HepG2 (cell line): ENCODE results near the gene MAMSTR. TPM values are rescaled to one million over a fixed set of nuclear protein-coding genes. Genes with fewer than 3 reads are reported as not detected.

Source experiments
- polyA plus RNA-seq, 8 experiments: library from polyadenylated mRNA; depleted of rRNA in 3 of 8; stranded (reverse) in 7 of 8; unstranded in 1 of 8; fragments of >200 nt; fragmentation: Illumina TruSeq in 4 of 8; extraction: Trizol in 4 of 8; gene quantifications; 2 replicates each; pipeline versions ENCODE4 v1.2.1 to v1.2.3, GENCODE V29; 2011 to 2016; ENCODE audit warnings: low read depth in 4 of 8, missing spikeins in 1 of 8, mixed read lengths in 1 of 8; ENCODE audit not compliant: insufficient read depth in 1 of 8
- total RNA-seq, 5 experiments: library from RNA; depleted of rRNA; stranded (reverse); fragments of >200 nt; fragmentation: Illumina TruSeq; extraction: Trizol; gene quantifications; 2 replicates each; pipeline ENCODE4 v1.2.3, GENCODE V29; 2016; ENCODE audit warnings: low read depth in 1 of 5
- TF ChIP-seq, protein P1 (sequence below), 2 experiments: fragments of 450-650 bp in 1 of 2; sonication (generic) in 1 of 2; formaldehyde crosslinking in 1 of 2; IDR thresholded peaks; 2 replicates each; pipeline versions ENCODE4 v1.6.1 to v1.8.0; 2016 to 2022; ENCODE audit warnings: antibody characterized with exemption in 1 of 2, mild to moderate bottlenecking in 1 of 2, missing genetic modification reagents in 1 of 2

The MAMSTR gene
- total and polyA plus RNA-seq, 2 of the 13 experiments (the other 11 are each of a cell fraction or from before 2014, with no cell fraction given) = 2.2 to 2.4 TPM

DNA sequence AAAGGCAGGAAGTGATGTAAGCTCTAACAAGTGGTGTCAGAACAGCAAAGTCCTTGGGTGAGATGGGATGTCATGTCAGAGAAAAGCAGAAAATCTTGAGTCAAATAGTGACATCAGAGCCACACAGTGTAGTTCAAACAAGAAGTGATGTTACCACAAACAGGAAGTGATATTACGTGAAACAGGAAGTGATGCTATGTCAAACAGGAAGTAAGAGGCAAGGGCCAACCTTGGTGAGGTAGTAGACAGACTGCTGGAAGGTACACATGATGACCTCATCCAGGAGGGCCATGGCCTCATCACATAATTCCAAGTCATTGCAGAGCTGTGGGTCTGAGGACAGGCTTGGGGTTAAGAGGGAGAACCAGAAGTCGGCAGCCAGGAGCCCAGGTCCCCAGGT lies 7.0 kb upstream of the MAMSTR start (continued):
- TF ChIP-seq, protein P1, sequence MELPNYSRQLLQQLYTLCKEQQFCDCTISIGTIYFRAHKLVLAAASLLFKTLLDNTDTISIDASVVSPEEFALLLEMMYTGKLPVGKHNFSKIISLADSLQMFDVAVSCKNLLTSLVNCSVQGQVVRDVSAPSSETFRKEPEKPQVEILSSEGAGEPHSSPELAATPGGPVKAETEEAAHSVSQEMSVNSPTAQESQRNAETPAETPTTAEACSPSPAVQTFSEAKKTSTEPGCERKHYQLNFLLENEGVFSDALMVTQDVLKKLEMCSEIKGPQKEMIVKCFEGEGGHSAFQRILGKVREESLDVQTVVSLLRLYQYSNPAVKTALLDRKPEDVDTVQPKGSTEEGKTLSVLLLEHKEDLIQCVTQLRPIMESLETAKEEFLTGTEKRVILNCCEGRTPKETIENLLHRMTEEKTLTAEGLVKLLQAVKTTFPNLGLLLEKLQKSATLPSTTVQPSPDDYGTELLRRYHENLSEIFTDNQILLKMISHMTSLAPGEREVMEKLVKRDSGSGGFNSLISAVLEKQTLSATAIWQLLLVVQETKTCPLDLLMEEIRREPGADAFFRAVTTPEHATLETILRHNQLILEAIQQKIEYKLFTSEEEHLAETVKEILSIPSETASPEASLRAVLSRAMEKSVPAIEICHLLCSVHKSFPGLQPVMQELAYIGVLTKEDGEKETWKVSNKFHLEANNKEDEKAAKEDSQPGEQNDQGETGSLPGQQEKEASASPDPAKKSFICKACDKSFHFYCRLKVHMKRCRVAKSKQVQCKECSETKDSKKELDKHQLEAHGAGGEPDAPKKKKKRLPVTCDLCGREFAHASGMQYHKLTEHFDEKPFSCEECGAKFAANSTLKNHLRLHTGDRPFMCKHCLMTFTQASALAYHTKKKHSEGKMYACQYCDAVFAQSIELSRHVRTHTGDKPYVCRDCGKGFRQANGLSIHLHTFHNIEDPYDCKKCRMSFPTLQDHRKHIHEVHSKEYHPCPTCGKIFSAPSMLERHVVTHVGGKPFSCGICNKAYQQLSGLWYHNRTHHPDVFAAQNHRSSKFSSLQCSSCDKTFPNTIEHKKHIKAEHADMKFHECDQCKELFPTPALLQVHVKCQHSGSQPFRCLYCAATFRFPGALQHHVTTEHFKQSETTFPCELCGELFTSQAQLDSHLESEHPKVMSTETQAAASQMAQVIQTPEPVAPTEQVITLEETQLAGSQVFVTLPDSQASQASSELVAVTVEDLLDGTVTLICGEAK (IDR thresholded peaks at IDR 0.05) = peak; percentile 39; the same call in 1 of the 2 replicates
- TF ChIP-seq, protein P1 (CRISPR knock-in tag; IDR thresholded peaks at IDR 0.05) = no peak
